GM12878 (cell line): ENCODE results near the gene SKAP1. TPM values are rescaled to one million over a fixed set of nuclear protein-coding genes. Genes with fewer than 3 reads are reported as not detected.

Source experiments
- ATAC-seq: fragments of 200-7000 bp; cut with Tn5 transposase; 3 replicates; pipeline ENCODE4 v1.9.1; 2020; ENCODE audit warnings: mild to moderate bottlenecking, moderate library complexity
- BruUV-seq: library from RNA; stranded (reverse); fragments of 400-500 nt; replicated peaks from 2 replicates; lab custom pipeline; 2021; lab: Mats Ljungman, UMichigan
- CTCF ChIA-PET: fragments of 300-600 bp; sonication (Branson Sonifier 250); formaldehyde crosslinking; extraction: SDS; loops from one replicate; lab custom pipeline; 2021; ENCODE audit warnings: inconsistent platforms; lab: Yijun Ruan, JAX
- POLR2A ChIA-PET: fragments of 350-600 bp; formaldehyde crosslinking; extraction: SDS; loops from one replicate; lab custom pipeline; 2021; ENCODE audit warnings: inconsistent platforms; lab: Charles Lee
- RAD21 ChIA-PET: fragments of 300-600 bp; sonication (Branson Sonifier 250); formaldehyde crosslinking; loops from one replicate; lab custom pipeline; 2023; ENCODE audit warnings: antibody characterized with exemption; ENCODE audit not compliant: unreplicated experiment; lab: Charles Lee
- SMC1A ChIA-PET: fragments of 300-600 bp; sonication (Branson Sonifier 250); formaldehyde crosslinking; loops from one replicate; lab custom pipeline; 2023; ENCODE audit not compliant: unreplicated experiment, uncharacterized antibody; lab: Charles Lee
- DNase-seq: peaks from one replicate; pipeline ENCODE4 v3.0.0-alpha.2; 2011; ENCODE audit warnings: low read depth, low spot score
- FAIRE-seq: peaks from 3 replicates; lab custom pipeline; 2011; peaks lifted over from hg19 to GRCh38; lab: Jason Lieb, UNC
- H2AFZ ChIP-seq: 2 replicates; pipeline ENCODE4 v1.6.0; 2011; ENCODE audit warnings: low read depth, low read length, control low read depth; ENCODE audit not compliant: control insufficient read depth
- H3K27ac ChIP-seq: 2 replicates; pipeline ENCODE4 v1.5.1; 2011; ENCODE audit warnings: control low read depth; ENCODE audit not compliant: control insufficient read depth, insufficient read depth
- H3K27me3 ChIP-seq, 2 experiments: replicated peaks in 1 of 2; 2 replicates each; pipeline versions ENCODE4 v1.6.0 to v1.6.1; 2011; ENCODE audit warnings: low read length in 1 of 2; ENCODE audit not compliant: control insufficient read depth in 2 of 2, insufficient read depth in 2 of 2
- H3K36me3 ChIP-seq, 2 experiments: 2 replicates each; pipeline ENCODE4 v1.5.1; 2011; ENCODE audit warnings: low read length in 1 of 2; ENCODE audit not compliant: control insufficient read depth in 2 of 2, insufficient read depth in 2 of 2
- H3K4me1 ChIP-seq: 2 replicates; pipeline ENCODE4 v1.6.1; 2011; ENCODE audit warnings: mild to moderate bottlenecking, low read length, moderate library complexity, mixed read lengths; ENCODE audit not compliant: control insufficient read depth, insufficient read depth
- H3K4me2 ChIP-seq: 2 replicates; pipeline ENCODE4 v1.6.0; 2011; ENCODE audit warnings: control low read depth; ENCODE audit not compliant: control insufficient read depth, insufficient read depth
- H3K4me3 ChIP-seq: fragments of 200-600 bp; sonication (generic); 2 replicates; pipeline ENCODE4 v1.5.1; 2016
- H3K79me2 ChIP-seq: 2 replicates; pipeline ENCODE4 v1.6.0; 2011; ENCODE audit warnings: low read length; ENCODE audit not compliant: control insufficient read depth, insufficient read depth
- H3K9ac ChIP-seq: 2 replicates; pipeline ENCODE4 v1.8.0; 2011; ENCODE audit warnings: low read length, control low read depth, mixed read lengths; ENCODE audit not compliant: control insufficient read depth, insufficient read depth
- H3K9me3 ChIP-seq: replicated peaks from 3 replicates; pipeline ENCODE4 v1.5.1; 2011; ENCODE audit warnings: mild to moderate bottlenecking, low read length; ENCODE audit not compliant: control insufficient read depth, insufficient read depth
- H4K20me1 ChIP-seq: 2 replicates; pipeline ENCODE4 v1.6.0; 2011; ENCODE audit not compliant: control insufficient read depth, insufficient read depth
- BHLHE40 ChIP-seq, 2 experiments: fragments of 450-650 bp in 1 of 2; IDR thresholded peaks; 2 replicates each; pipeline ENCODE4 v1.6.1; 2011 to 2017; ENCODE audit warnings: low read depth in 2 of 2, borderline replicate concordance in 1 of 2, improper control_type of control experiment in 1 of 2, low read length in 1 of 2, mild to moderate bottlenecking in 1 of 2
- CBX5 ChIP-seq: sonication (generic); IDR thresholded peaks from 2 replicates; pipeline ENCODE4 v1.6.1; 2016; ENCODE audit warnings: low read depth, moderate library complexity, mild to moderate bottlenecking, inconsistent platforms
- CHD4 ChIP-seq: fragments of 200-600 bp; sonication (generic); IDR thresholded peaks from 2 replicates; pipeline ENCODE4 v1.6.1; 2016; ENCODE audit warnings: mild to moderate bottlenecking
- FOS ChIP-seq: IDR thresholded peaks from 3 replicates; pipeline ENCODE4 v1.6.1; 2011; ENCODE audit warnings: borderline replicate concordance; ENCODE audit not compliant: insufficient read length; ENCODE audit errors: extremely low read depth
- IKZF1 ChIP-seq: fragments of 450-650 bp; conservative IDR thresholded peaks from 2 replicates; pipeline ENCODE4 v1.6.1; 2017; ENCODE audit warnings: antibody characterized with exemption, mild to moderate bottlenecking
- MLLT1 ChIP-seq: fragments of 450-650 bp; IDR thresholded peaks from 2 replicates; pipeline ENCODE4 v1.6.1; 2016; ENCODE audit warnings: mild to moderate bottlenecking
- NBN ChIP-seq: fragments of 450-650 bp; IDR thresholded peaks from 2 replicates; pipeline ENCODE4 v1.6.1; 2016
- NFIC ChIP-seq: IDR thresholded peaks from 2 replicates; pipeline ENCODE4 v1.6.1; 2012; ENCODE audit warnings: low read depth, mild to moderate bottlenecking, inconsistent platforms, low read length, moderate library complexity
- SUZ12 ChIP-seq: fragments of 200-600 bp; sonication (generic); IDR thresholded peaks from one replicate; pipeline ENCODE4 v1.6.1; 2018; ENCODE audit warnings: antibody characterized with exemption, mild to moderate bottlenecking; ENCODE audit not compliant: unreplicated experiment
- TCF7 ChIP-seq: IDR thresholded peaks from 2 replicates; pipeline ENCODE4 v1.6.1; 2014; ENCODE audit warnings: antibody characterized with exemption, borderline replicate concordance
- ZNF687 ChIP-seq: fragments of 450-650 bp; IDR thresholded peaks from 2 replicates; pipeline ENCODE4 v1.6.1; 2017; ENCODE audit warnings: mild to moderate bottlenecking, moderate library complexity
- WGBS: methylation state at CpG from one replicate; pipeline ENCODE4 v1.1.6; 2016; ENCODE audit warnings: low lambda C conversion rate; ENCODE audit not compliant: insufficient replicate concordance, insufficient coverage; ENCODE audit errors: missing lambda C conversion rate; 5-methylcytosine and 5-hydroxymethylcytosine counted together
- in situ Hi-C: fragments of 300-500 bp; cut with MboI; formaldehyde crosslinking; loops from 9 replicates; pipeline ENCODE4 v1.14.3; 2018; ENCODE audit warnings: mixed read lengths
- intact Hi-C: fragments of 100-400 bp; cut with micrococcal nuclease; formaldehyde crosslinking; loops from one replicate; pipeline ENCODE4 v1.14.2; 2022; ENCODE audit not compliant: unreplicated experiment
- polyA plus RNA-seq, 11 experiments: library from polyadenylated mRNA; depleted of rRNA in 4 of 11; unstranded in 6 of 11; stranded (reverse) in 5 of 11; fragments of >200 nt; fragmentation: Nextera tagmentation in 4 of 11; fragmentation: Illumina TruSeq in 1 of 11; extraction: Ambion mirVana in 4 of 11; extraction: Trizol in 1 of 11; gene quantifications; 1 replicate in 1 of 11; 2 replicates in 10 of 11; pipeline versions ENCODE4 v1.2.1 to v1.2.3, GENCODE V29; 2011 to 2016; ENCODE audit warnings: inconsistent platforms in 2 of 11, missing spikeins in 2 of 11, low read depth in 1 of 11
- total RNA-seq, 4 experiments: library from RNA; depleted of rRNA in 3 of 4; stranded (reverse); fragments of >200 nt in 3 of 4; fragmentation: Illumina TruSeq in 1 of 4; extraction: Trizol in 1 of 4; gene quantifications; 2 replicates each; pipeline versions ENCODE4 v1.2.1 to v1.2.3, GENCODE V29; 2013 to 2021
- TF ChIP-seq, protein P1 (sequence below), 3 experiments: IDR thresholded peaks in 2 of 3; conservative IDR thresholded peaks in 1 of 3; 2 replicates each; pipeline ENCODE4 v1.5.1; 2011; ENCODE audit warnings: low read depth in 3 of 3, low read length in 3 of 3, mild to moderate bottlenecking in 3 of 3, control low read depth in 2 of 3, moderate library complexity in 2 of 3, inconsistent platforms in 1 of 3, mixed read lengths in 1 of 3; ENCODE audit not compliant: control insufficient read depth in 2 of 3, insufficient read depth in 1 of 3; ENCODE audit errors: extremely low read depth in 1 of 3

SKAP1 gene
- total and polyA plus RNA-seq, 10 of the 15 experiments (the other 5 are each of a cell fraction or from before 2014, with no cell fraction given): 17.1 to 97.6 (median 35.9) TPM

DNA sequence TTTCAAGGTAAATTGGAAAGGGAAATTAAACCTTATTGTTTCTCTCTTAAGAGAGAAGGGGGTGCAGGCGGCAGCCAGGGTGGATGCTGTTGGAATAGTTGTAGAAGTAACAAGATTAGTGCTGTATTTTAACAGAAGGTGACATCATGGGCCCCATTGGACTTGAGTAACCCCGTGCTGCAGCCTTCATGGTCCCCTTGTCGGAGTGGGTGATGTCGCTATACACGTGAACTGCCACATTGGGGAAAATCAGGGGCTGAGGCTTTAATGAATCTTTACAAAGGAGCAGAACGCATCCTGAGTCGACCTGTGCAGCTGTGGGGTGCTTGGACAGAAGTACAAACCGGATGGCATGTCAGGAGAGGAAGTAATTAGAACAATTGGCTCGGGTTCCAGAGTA lies 319.3 kb downstream of the SKAP1 start (continued):
- TF ChIP-seq ZNF687: 0 out of 2 replicates have a peak, but pooled peaks have one; percentile 11

DNA sequence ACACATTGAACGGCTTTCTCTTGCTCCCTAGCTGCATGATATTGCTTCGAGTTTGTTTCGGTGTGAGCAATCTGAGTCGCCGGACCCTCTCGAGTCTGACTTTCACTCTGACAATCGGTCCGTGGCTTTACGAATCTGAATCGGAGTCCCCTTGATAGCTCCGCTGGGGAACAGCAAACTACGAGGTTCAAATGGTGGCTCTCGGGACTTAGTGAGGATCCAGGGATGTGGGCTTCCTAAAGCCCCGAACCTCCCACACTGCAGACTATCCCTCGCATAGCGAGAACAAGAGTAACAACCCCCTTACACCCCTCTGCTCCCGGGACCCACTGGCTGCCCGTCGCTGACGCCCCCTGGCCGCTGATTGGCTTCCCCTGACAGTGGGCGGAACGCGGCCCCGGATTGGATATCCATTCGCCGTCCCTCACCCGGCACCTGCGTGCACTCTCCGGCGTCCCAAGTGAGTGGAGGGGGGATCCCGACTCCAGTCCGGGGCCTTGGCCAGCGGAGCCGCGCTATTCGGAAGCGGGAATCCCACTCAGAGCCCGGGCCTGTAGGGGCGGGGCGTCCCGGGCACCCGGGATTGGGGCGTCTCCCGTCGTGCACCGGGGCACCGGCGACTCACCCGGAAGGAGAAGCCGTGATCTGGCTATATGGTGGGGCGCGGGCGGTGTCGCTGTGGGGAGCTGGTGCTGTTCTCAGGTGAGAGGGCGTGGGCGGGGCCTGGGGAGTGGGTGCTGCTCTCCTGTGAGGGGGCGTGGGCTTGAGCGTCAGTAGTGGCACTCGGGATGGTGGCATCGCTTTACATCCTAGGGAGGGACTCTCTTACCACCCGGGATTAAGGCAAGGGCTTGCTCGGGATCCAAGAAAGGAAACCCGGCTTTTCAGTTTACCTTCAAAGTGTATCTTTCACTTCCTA lies 322.6 kb downstream of the SKAP1 start, which contains the start of gene SNX11:
Gene SNX11, plus strand, starts transcription at position 630 of the 919 bp plus-strand sequence. CDS start 4,278 bp downstream, outside the sequence.
- intact Hi-C loops (no loop called here), in situ Hi-C loops (no loop called here)
- H3K4me3 ChIP-seq: peak within 1 kb of the TSS; percentile 97
- peak within 1 kb of the TSS; percentile 68 for H3K9ac ChIP-seq
- CTCF ChIA-PET: interaction anchor here (0.8 to 33.4 kb wide), 21 partner anchors 8 to 244 kb away, joined by 3 to 525 read pairs (median 4); partner anchors contain the start of genes CBX1 and NFE2L1
- H3K9me3 ChIP-seq: peaks cover 3% of the 10 kb centered on the region; the same call in 2 of the 3 replicates
- peak; percentile 88 for ATAC-seq
- peak; percentile 54 for FAIRE-seq
- H3K4me2 ChIP-seq: peak within 1 kb of the TSS; percentile 82
- no peaks in the 10 kb centered on the region for H4K20me1 ChIP-seq
- no peak for DNase-seq
- peak within 1 kb of the TSS; percentile 42 for H2AFZ ChIP-seq
- H3K4me1 ChIP-seq: peaks cover 7% of the 10 kb centered on the region
- POLR2A ChIA-PET: interaction anchor here (0.5 to 4.4 kb wide), 12 partner anchors 9 to 409 kb away, joined by 3 to 23 read pairs (median 6); partner anchors contain the start of genes CDK5RAP3 and NFE2L1
- no peaks in the 10 kb centered on the region for H3K36me3 ChIP-seq
- TSS peak; percentile 91 for BruUV-seq
- H3K27ac ChIP-seq: peak within 1 kb of the TSS; percentile 80
- 1% methylated on average over 64 of the region's 64 CpGs for WGBS
- RAD21 ChIA-PET: interaction anchor here (0.9 to 3.2 kb wide), 15 partner anchors 12 to 264 kb away, joined by 3 to 16 read pairs (median 4); partner anchors contain the start of gene CDK5RAP3
- H3K27me3 ChIP-seq: no peaks in the 10 kb centered on the region
- SMC1A ChIA-PET: interaction anchor here (0.7 to 7.5 kb wide), 11 partner anchors 10 to 228 kb away, joined by 3 to 54 read pairs (median 4); no protein-coding TSS in a partner anchor
- H3K79me2 ChIP-seq: peaks cover 44% of the 10 kb centered on the region
- TF ChIP-seq TCF7 (no peak), BHLHE40 (IDR thresholded peaks at IDR 0.05; ENCODE audit: borderline replicate concordance in 1 of 2, low read depth in 2 of 2, low read length in 1 of 2) (peak in 1 of 2 experiments; percentile 85; a peak in 3 of 4 replicates), FOS (peak; percentile 35), MLLT1 (0 out of 2 replicates have a peak, but pooled peaks have one; percentile 35), SUZ12 (no peak), NFIC (peak; percentile 16; the same call in 1 of the 2 replicates), CHD4 (no peak), CBX5 (no peak), IKZF1 (peak; percentile 87), NBN (peak; percentile 75)
- TF ChIP-seq, protein P1, sequence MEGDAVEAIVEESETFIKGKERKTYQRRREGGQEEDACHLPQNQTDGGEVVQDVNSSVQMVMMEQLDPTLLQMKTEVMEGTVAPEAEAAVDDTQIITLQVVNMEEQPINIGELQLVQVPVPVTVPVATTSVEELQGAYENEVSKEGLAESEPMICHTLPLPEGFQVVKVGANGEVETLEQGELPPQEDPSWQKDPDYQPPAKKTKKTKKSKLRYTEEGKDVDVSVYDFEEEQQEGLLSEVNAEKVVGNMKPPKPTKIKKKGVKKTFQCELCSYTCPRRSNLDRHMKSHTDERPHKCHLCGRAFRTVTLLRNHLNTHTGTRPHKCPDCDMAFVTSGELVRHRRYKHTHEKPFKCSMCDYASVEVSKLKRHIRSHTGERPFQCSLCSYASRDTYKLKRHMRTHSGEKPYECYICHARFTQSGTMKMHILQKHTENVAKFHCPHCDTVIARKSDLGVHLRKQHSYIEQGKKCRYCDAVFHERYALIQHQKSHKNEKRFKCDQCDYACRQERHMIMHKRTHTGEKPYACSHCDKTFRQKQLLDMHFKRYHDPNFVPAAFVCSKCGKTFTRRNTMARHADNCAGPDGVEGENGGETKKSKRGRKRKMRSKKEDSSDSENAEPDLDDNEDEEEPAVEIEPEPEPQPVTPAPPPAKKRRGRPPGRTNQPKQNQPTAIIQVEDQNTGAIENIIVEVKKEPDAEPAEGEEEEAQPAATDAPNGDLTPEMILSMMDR (IDR thresholded peaks at IDR 0.05 in 2 of 3, conservative IDR thresholded peaks at IDR 0.05 in 1 of 3; ENCODE audit: control insufficient read depth in 2 of 3, extremely low read depth in 1 of 3, insufficient read depth in 1 of 3, low read depth in 3 of 3, low read length in 3 of 3): peak in 2 of 3 experiments; percentile 7 to 20; a peak in 1 of 6 replicates
